ENCODE measurements around the gene SNED1. TPM values are rescaled to one million over a fixed set of nuclear protein-coding genes. Genes with fewer than 3 reads are reported as not detected.

SNED1 gene
- total RNA-seq, 2 donors from 2014 or later, result 4.6 TPM

- no peak overlapping the region for H3K4me3 ChIP-seq
- TF ChIP-seq CTCF (IDR thresholded peaks at IDR 0.05), result no peak
- no peak overlapping the region for H3K27ac ChIP-seq
- no peaks in the 10 kb centered on the region for H3K9me3 ChIP-seq
- H3K4me1 ChIP-seq, result no peaks in the 10 kb centered on the region
- no peak overlapping the region for H3K9ac ChIP-seq (ENCODE audit: low read depth in 2 of 2, low read length in 2 of 2)
- no peaks in the 10 kb centered on the region for H3K27me3 ChIP-seq
- intact Hi-C loops (cut with DNase I), result no loop called here
- DNase-seq, result no peak
- H3K36me3 ChIP-seq, result no peaks in the 10 kb centered on the region
Measured at GRCh38 chr2:241064802-241065354, 66.5 kb downstream of the SNED1 start.

- no peaks in the 10 kb centered on the region for H3K36me3 ChIP-seq
- H3K4me3 ChIP-seq, result no peak overlapping the region
- no peak overlapping the region for H3K9ac ChIP-seq (ENCODE audit: low read depth in 2 of 2, low read length in 2 of 2)
- H3K4me1 ChIP-seq, result no peaks in the 10 kb centered on the region
- no peaks in the 10 kb centered on the region for H3K9me3 ChIP-seq
- no peak for TF ChIP-seq CTCF (IDR thresholded peaks at IDR 0.05)
- no peaks in the 10 kb centered on the region for H3K27me3 ChIP-seq
- intact Hi-C loops (cut with DNase I), result no loop called here
- DNase-seq, result peak; percentile 17
- no peak overlapping the region for H3K27ac ChIP-seq
Measured at GRCh38 chr2:241065355-241065803, 67.0 kb downstream of the SNED1 start.

- H3K27me3 ChIP-seq, result no peaks in the 10 kb centered on the region
- TF ChIP-seq CTCF (IDR thresholded peaks at IDR 0.05), result no peak
- no peak overlapping the region for H3K4me3 ChIP-seq
- intact Hi-C loops (cut with DNase I), result no loop called here
- H3K9me3 ChIP-seq, result no peaks in the 10 kb centered on the region
- no peak overlapping the region for H3K27ac ChIP-seq
- no peak overlapping the region for H3K9ac ChIP-seq (ENCODE audit: low read depth in 2 of 2, low read length in 2 of 2)
- peak; percentile 11 for DNase-seq
- H3K36me3 ChIP-seq, result no peaks in the 10 kb centered on the region
- no peaks in the 10 kb centered on the region for H3K4me1 ChIP-seq
Measured at GRCh38 chr2:241066171-241066892, 67.9 kb downstream of the SNED1 start.

GRCh38 chr2:241066893-241067341 is 68.5 kb downstream of the SNED1 start:
- intact Hi-C loops (cut with DNase I), result no loop called here
- no peaks in the 10 kb centered on the region for H3K36me3 ChIP-seq
- no peak for DNase-seq

GRCh38 chr2:241067501-241068135 is 69.2 kb downstream of the SNED1 start:
- Histone ChIP-seq H3K27ac (no peak overlapping the region), H3K9me3 (no peaks in the 10 kb centered on the region), H3K4me1 (no peaks in the 10 kb centered on the region), H3K9ac (ENCODE audit: low read depth in 2 of 2, low read length in 2 of 2) (no peak overlapping the region), H3K36me3 (no peaks in the 10 kb centered on the region), H3K27me3 (no peaks in the 10 kb centered on the region), H3K4me3 (no peak overlapping the region)
- DNase-seq, result no peak
- no peak for TF ChIP-seq CTCF (IDR thresholded peaks at IDR 0.05)
- intact Hi-C loops (cut with DNase I), result no loop called here

More at GRCh38 chr2:241066893-241067341, 68.5 kb downstream of the SNED1 start:
- Histone ChIP-seq H3K4me1 (no peaks in the 10 kb centered on the region), H3K9me3 (no peaks in the 10 kb centered on the region), H3K9ac (ENCODE audit: low read depth in 2 of 2, low read length in 2 of 2) (no peak overlapping the region), H3K4me3 (no peak overlapping the region), H3K27me3 (no peaks in the 10 kb centered on the region), H3K27ac (no peak overlapping the region)
- TF ChIP-seq CTCF (IDR thresholded peaks at IDR 0.05), result no peak
